ENCODE measurements around the gene MRPL38.
"Not testable (repeated sequence)": the region's sequence is repeated elsewhere in the genome, so short reads cannot be mapped to it uniquely, and the experiment has no call there.

MRPL38 gene

DNA sequence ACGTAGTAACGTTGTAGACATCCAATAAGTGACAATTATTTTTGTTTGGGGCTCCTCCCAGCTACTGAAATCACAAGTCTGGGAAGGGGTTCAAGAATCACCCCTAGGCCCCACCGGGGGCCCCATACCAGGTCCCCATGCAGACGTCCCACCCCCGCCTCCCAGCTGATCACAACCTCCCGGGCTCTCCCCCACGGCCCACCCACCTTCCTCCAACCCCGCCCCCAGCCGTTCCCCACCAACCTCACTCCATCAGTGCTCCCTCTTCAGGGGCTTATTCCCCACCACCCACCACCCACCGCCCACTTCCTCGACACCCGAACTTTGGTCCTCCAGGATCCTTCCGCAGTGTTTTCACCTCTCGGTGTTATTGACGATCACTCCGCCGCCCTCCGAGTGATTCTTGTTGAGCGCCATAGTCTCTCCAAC, 49.8 kb downstream of the MRPL38 start:
- DNase-seq (ENCODE audit: low read depth in 1 of 2, low spot score in 1 of 2): no peak
- Histone ChIP-seq H3K27me3 (ENCODE audit: insufficient read depth, poor library complexity, severe bottlenecking) (no peaks in the 10 kb centered on the region), H3K27ac (replicated peaks) (peak overlapping the region; percentile 63), H3K4me3 (replicated peaks; ENCODE audit: insufficient read depth, low read length) (peak overlapping the region; percentile 72)
- TF ChIP-seq, protein P1, sequence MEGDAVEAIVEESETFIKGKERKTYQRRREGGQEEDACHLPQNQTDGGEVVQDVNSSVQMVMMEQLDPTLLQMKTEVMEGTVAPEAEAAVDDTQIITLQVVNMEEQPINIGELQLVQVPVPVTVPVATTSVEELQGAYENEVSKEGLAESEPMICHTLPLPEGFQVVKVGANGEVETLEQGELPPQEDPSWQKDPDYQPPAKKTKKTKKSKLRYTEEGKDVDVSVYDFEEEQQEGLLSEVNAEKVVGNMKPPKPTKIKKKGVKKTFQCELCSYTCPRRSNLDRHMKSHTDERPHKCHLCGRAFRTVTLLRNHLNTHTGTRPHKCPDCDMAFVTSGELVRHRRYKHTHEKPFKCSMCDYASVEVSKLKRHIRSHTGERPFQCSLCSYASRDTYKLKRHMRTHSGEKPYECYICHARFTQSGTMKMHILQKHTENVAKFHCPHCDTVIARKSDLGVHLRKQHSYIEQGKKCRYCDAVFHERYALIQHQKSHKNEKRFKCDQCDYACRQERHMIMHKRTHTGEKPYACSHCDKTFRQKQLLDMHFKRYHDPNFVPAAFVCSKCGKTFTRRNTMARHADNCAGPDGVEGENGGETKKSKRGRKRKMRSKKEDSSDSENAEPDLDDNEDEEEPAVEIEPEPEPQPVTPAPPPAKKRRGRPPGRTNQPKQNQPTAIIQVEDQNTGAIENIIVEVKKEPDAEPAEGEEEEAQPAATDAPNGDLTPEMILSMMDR (IDR thresholded peaks at IDR 0.05; ENCODE audit: insufficient read depth, low read length): no peak
- TF ChIP-seq, protein P2, sequence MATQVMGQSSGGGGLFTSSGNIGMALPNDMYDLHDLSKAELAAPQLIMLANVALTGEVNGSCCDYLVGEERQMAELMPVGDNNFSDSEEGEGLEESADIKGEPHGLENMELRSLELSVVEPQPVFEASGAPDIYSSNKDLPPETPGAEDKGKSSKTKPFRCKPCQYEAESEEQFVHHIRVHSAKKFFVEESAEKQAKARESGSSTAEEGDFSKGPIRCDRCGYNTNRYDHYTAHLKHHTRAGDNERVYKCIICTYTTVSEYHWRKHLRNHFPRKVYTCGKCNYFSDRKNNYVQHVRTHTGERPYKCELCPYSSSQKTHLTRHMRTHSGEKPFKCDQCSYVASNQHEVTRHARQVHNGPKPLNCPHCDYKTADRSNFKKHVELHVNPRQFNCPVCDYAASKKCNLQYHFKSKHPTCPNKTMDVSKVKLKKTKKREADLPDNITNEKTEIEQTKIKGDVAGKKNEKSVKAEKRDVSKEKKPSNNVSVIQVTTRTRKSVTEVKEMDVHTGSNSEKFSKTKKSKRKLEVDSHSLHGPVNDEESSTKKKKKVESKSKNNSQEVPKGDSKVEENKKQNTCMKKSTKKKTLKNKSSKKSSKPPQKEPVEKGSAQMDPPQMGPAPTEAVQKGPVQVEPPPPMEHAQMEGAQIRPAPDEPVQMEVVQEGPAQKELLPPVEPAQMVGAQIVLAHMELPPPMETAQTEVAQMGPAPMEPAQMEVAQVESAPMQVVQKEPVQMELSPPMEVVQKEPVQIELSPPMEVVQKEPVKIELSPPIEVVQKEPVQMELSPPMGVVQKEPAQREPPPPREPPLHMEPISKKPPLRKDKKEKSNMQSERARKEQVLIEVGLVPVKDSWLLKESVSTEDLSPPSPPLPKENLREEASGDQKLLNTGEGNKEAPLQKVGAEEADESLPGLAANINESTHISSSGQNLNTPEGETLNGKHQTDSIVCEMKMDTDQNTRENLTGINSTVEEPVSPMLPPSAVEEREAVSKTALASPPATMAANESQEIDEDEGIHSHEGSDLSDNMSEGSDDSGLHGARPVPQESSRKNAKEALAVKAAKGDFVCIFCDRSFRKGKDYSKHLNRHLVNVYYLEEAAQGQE (IDR thresholded peaks at IDR 0.05; ENCODE audit: insufficient replicate concordance, low read depth): no peak
- no peak for TF ChIP-seq GABPA (IDR thresholded peaks at IDR 0.05; ENCODE audit: low read depth)
- TF ChIP-seq POLR2AphosphoS5 (IDR thresholded peaks at IDR 0.05; ENCODE audit: low read depth): no peak
- TF ChIP-seq SPI1 (IDR thresholded peaks at IDR 0.05; ENCODE audit: borderline replicate concordance, low read depth): no peak

DNA sequence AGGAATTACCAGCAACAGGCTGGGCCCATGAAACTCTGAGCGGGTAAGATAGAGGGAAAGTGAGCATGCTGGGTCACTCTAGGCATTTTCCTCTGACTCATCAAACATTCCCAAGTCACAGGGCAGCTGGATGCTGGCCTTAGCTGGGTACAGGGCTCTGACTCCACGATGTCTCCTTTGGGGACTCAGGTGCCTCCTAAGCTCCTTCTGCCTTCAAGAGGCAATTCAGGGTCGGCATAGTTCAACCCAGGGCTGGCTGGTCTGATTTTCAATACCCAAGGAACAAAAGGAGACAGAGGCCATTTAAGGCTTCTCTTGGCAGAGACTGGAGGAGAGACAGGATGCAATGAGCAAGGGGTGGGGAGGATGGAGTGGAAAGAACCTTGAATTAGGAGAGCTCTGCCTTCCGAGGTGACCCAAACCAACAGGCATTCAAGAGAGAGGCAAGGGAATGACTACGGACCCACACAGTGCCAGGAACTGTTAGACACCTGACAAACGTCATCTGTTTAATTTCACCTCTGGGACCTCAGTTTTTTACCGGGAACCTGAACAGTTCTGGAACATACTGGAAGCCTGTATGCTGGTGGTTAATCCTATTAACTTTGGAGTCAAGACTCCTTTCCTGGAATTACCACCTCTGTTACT, 50.5 kb downstream of the MRPL38 start:
- DNase-seq (ENCODE audit: low read depth in 1 of 2, low spot score in 1 of 2): no peak
- TF ChIP-seq, protein P2 (IDR thresholded peaks at IDR 0.05; ENCODE audit: insufficient replicate concordance, low read depth): no peak
- TF ChIP-seq POLR2AphosphoS5 (IDR thresholded peaks at IDR 0.05; ENCODE audit: low read depth) (no peak), SPI1 (IDR thresholded peaks at IDR 0.05; ENCODE audit: borderline replicate concordance, low read depth) (no peak), GABPA (IDR thresholded peaks at IDR 0.05; ENCODE audit: low read depth) (no peak)
- TF ChIP-seq, protein P1 (IDR thresholded peaks at IDR 0.05; ENCODE audit: insufficient read depth, low read length): no peak
- H3K27me3 ChIP-seq (ENCODE audit: insufficient read depth, poor library complexity, severe bottlenecking): no peaks in the 10 kb centered on the region
- peak overlapping the region; percentile 72 for H3K4me3 ChIP-seq (replicated peaks; ENCODE audit: insufficient read depth, low read length)
- peak overlapping the region; percentile 63 for H3K27ac ChIP-seq (replicated peaks)

DNA sequence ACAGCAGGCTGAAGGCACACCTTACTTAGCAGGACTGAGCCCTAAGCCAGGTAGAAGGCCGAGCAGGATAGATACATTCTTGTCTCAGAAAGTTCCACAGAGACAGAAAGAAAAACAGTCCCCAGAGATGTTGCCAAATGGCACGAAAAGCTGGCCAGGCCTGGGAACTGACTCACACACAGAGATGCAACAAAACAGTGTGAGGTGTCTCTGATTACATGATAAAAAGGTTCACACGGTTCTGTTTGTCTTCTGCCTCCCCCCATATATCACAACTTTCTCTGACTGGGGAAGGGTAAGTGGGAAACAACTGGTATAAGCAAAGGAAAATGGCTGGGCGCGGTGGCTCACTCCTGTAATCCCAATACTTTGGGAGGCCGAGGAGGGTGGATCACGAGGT, 51.3 kb downstream of the MRPL38 start:
- TF ChIP-seq GABPA (IDR thresholded peaks at IDR 0.05; ENCODE audit: low read depth) (no peak), POLR2AphosphoS5 (IDR thresholded peaks at IDR 0.05; ENCODE audit: low read depth) (no peak), SPI1 (IDR thresholded peaks at IDR 0.05; ENCODE audit: borderline replicate concordance, low read depth) (no peak)
- TF ChIP-seq, protein P2 (IDR thresholded peaks at IDR 0.05; ENCODE audit: insufficient replicate concordance, low read depth): no peak
- TF ChIP-seq, protein P1 (IDR thresholded peaks at IDR 0.05; ENCODE audit: insufficient read depth, low read length): no peak
- Histone ChIP-seq H3K27me3 (ENCODE audit: insufficient read depth, poor library complexity, severe bottlenecking) (no peaks in the 10 kb centered on the region), H3K4me3 (replicated peaks; ENCODE audit: insufficient read depth, low read length) (no peak overlapping the region), H3K27ac (replicated peaks) (no peak overlapping the region)
- DNase-seq (ENCODE audit: low read depth in 1 of 2, low spot score in 1 of 2): no peak

DNA sequence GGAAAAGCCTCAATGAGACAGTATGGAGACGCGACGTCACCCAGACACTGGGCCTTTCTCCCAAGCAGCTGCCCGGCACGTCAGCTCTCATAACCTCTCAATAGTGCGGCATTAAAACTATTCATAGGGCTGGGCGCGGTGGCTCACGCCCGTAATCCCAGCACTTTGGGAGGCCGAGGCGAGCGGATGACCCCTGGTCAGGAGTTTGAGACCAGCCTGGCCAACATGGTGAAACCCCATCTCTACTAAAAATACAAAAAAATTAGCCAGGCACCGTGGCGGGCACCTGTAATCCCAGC, 53.0 kb downstream of the MRPL38 start:
- not testable (repeated sequence) for H3K27me3 ChIP-seq (ENCODE audit: insufficient read depth, poor library complexity, severe bottlenecking); DNase-seq (ENCODE audit: low read depth in 1 of 2, low spot score in 1 of 2); H3K27ac ChIP-seq (replicated peaks); H3K4me3 ChIP-seq (replicated peaks; ENCODE audit: insufficient read depth, low read length)
